SK-N-SH (cell line): Measurements from ENCODE around the gene NAV2.

Source experiments
- EP300 ChIP-seq, 2 experiments: IDR thresholded peaks; 2 replicates each; pipeline versions ENCODE4 v1.4.0 to v1.6.1; 2012; ENCODE audit warnings: borderline replicate concordance in 1 of 2, low read depth in 1 of 2, low read length in 1 of 2
- FOXM1 ChIP-seq: IDR thresholded peaks from 2 replicates; pipeline ENCODE4 v1.4.0; 2012; ENCODE audit warnings: low read depth, mild to moderate bottlenecking
- MXI1 ChIP-seq: IDR thresholded peaks from 2 replicates; pipeline ENCODE4 v1.6.1; 2012; ENCODE audit warnings: mild to moderate bottlenecking, low read depth, low read length, improper control_type of control experiment
- YY1 ChIP-seq: IDR thresholded peaks from 2 replicates; pipeline ENCODE4 v1.4.0; 2012; ENCODE audit warnings: low read depth, mild to moderate bottlenecking
- TF ChIP-seq, protein P1 (sequence below): fragments of 200-600 bp; sonication (generic); IDR thresholded peaks from 2 replicates; pipeline ENCODE4 v1.6.1; 2017; ENCODE audit warnings: antibody characterized with exemption, mild to moderate bottlenecking, moderate library complexity
- TF ChIP-seq, protein P2 (sequence below): IDR thresholded peaks from 2 replicates; pipeline ENCODE4 v1.4.0; 2012; ENCODE audit warnings: low read depth
- TF ChIP-seq, protein P3 (sequence below): IDR thresholded peaks from 2 replicates; pipeline ENCODE4 v1.4.0; 2012; ENCODE audit warnings: low read depth, borderline replicate concordance
- TF ChIP-seq, protein P4 (sequence below): IDR thresholded peaks from 2 replicates; pipeline ENCODE4 v1.4.0; 2012; ENCODE audit warnings: low read depth, borderline replicate concordance

DNA sequence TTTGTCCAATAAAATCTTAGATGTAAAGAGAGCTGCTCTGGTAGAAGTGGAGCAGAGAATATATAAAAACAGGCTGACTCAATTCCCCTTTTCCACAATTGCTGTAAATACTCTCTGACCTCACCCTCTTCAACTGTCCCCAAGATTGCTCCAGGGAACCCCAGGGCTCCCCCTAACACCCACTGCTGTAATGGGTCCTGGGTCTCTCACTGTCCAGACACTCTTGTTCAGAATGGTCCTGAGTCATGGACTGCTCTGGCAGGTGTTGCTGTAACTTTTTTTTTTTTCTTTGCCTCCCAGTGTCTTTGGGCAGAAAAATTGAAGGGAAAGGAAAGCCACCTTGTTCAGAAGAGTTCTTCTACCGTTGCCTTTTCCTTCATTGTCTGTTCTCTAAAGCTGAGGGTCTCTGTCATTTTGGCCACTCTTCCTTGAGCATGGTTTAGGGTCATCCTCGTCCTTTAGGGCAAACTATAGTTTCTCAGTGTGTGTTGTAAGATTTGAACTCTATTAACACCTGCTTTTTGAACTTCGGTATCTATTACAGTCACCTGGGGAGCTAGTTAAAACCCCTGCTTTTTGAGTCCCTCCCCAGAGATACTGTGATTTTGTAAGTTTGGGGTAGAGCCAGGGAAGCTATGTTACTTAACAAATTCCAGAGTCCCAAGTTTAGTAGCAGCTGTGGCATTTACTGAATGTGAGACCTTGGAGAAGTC, 209.5 kb downstream of the NAV2 start:
- TF ChIP-seq, protein P1, sequence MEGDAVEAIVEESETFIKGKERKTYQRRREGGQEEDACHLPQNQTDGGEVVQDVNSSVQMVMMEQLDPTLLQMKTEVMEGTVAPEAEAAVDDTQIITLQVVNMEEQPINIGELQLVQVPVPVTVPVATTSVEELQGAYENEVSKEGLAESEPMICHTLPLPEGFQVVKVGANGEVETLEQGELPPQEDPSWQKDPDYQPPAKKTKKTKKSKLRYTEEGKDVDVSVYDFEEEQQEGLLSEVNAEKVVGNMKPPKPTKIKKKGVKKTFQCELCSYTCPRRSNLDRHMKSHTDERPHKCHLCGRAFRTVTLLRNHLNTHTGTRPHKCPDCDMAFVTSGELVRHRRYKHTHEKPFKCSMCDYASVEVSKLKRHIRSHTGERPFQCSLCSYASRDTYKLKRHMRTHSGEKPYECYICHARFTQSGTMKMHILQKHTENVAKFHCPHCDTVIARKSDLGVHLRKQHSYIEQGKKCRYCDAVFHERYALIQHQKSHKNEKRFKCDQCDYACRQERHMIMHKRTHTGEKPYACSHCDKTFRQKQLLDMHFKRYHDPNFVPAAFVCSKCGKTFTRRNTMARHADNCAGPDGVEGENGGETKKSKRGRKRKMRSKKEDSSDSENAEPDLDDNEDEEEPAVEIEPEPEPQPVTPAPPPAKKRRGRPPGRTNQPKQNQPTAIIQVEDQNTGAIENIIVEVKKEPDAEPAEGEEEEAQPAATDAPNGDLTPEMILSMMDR: no peak
- TF ChIP-seq EP300 (IDR thresholded peaks at IDR 0.05; ENCODE audit: borderline replicate concordance in 1 of 2, low read depth in 1 of 2, low read length in 1 of 2) (no peak), FOXM1 (no peak), MXI1 (no peak), YY1 (no peak)
- TF ChIP-seq, protein P2, sequence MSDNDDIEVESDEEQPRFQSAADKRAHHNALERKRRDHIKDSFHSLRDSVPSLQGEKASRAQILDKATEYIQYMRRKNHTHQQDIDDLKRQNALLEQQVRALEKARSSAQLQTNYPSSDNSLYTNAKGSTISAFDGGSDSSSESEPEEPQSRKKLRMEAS: no peak
- TF ChIP-seq, protein P3, sequence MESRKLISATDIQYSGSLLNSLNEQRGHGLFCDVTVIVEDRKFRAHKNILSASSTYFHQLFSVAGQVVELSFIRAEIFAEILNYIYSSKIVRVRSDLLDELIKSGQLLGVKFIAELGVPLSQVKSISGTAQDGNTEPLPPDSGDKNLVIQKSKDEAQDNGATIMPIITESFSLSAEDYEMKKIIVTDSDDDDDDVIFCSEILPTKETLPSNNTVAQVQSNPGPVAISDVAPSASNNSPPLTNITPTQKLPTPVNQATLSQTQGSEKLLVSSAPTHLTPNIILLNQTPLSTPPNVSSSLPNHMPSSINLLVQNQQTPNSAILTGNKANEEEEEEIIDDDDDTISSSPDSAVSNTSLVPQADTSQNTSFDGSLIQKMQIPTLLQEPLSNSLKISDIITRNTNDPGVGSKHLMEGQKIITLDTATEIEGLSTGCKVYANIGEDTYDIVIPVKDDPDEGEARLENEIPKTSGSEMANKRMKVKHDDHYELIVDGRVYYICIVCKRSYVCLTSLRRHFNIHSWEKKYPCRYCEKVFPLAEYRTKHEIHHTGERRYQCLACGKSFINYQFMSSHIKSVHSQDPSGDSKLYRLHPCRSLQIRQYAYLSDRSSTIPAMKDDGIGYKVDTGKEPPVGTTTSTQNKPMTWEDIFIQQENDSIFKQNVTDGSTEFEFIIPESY: no peak
- TF ChIP-seq, protein P4, sequence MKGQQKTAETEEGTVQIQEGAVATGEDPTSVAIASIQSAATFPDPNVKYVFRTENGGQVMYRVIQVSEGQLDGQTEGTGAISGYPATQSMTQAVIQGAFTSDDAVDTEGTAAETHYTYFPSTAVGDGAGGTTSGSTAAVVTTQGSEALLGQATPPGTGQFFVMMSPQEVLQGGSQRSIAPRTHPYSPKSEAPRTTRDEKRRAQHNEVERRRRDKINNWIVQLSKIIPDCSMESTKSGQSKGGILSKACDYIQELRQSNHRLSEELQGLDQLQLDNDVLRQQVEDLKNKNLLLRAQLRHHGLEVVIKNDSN: no peak
